GM19372 (cell line): ENCODE measurements around the gene SFN.
"Not testable (repeated sequence)": the region's sequence is repeated elsewhere in the genome, so short reads cannot be mapped to it uniquely, and the experiment has no call there.

ENCODE experiments used
- ATAC-seq: cut with Tn5 transposase; IDR thresholded peaks from one replicate; pipeline ENCODE4 v1.9.1; 2021; ENCODE audit warnings: mild to moderate bottlenecking, low read depth, moderate library complexity; ENCODE audit not compliant: unreplicated experiment

The SFN gene

DNA sequence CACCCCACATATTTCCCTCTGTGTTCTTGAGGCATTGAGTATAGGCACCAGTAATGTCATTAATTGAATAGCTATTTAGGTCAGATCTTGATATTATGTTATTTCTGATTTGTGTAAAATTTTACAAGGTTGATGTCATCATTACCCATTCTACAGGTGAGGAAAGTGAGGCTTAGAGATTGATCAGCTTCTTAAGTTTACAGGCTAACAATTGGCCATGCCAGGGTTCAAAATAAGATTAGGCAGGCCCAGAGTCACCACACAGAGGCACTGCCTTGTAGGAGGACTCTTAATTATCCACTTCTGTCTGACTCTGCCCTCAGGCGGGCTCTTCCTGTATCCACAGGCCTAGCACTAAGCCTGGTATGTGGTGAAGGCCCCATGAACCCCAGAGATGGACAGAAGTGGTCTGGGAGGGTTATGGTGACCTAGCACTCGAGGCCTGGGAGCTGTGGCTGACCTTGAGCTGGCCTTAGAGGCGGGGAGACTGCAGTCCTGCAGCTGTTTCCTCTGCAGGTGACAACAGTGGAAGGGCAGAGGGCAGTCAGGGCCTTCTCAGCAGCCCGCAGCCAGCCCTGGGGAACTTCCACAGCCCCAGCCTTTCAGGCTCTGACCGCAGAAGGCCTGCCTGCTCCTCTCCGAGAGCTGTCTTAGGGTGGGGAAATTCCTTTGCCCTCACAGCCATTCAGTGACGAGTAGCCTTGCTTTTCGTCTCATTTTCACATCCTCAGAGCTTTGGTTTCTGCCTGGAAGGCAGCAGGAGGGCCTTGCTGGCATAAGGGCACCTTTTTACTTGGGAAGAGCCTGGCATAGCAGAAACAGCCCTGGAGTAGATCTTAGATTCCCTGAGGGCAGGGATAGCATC, 24.2 kb upstream of the SFN start:
- peak; percentile 90 for ATAC-seq

DNA sequence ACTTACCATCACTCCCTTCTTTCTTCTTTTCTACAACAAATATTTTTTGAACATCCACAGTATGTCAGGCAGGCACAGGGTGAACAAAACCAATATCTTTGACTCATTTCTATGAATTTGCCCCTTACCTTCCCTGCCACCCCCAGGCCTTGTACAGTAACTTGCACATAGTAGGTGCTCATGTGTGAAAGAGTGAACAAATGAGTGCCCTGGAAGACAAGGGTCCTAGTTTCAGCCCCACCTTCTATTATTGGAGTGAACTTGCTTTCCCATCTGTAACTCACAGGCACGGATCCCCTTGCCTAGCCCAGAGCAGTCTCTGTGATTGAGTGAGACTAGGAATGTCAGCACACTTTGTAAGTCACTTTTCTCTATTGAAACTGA, 23.6 kb upstream of the SFN start:
- peak; percentile 9 for ATAC-seq

DNA sequence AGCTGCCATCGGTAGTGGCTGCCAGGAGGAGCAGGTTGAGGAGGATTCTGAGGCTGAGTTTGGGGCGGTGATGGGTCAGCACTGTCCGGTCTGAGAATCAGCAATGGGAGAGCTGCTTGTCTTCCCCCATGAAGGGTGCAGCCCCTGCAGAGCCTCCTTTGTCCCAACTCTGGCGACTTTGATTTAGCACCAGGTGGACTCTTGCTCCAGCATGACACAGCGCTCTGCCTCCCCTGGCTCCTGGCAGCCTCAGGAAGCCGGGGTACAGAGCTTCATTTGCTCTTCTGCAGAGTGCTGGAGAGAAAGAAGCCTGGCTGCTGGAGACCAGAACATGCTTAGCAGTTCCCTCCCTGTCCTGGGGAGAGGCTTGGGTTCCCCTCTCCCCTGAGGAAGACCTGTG, 23.2 kb upstream of the SFN start:
- no peak for ATAC-seq

DNA sequence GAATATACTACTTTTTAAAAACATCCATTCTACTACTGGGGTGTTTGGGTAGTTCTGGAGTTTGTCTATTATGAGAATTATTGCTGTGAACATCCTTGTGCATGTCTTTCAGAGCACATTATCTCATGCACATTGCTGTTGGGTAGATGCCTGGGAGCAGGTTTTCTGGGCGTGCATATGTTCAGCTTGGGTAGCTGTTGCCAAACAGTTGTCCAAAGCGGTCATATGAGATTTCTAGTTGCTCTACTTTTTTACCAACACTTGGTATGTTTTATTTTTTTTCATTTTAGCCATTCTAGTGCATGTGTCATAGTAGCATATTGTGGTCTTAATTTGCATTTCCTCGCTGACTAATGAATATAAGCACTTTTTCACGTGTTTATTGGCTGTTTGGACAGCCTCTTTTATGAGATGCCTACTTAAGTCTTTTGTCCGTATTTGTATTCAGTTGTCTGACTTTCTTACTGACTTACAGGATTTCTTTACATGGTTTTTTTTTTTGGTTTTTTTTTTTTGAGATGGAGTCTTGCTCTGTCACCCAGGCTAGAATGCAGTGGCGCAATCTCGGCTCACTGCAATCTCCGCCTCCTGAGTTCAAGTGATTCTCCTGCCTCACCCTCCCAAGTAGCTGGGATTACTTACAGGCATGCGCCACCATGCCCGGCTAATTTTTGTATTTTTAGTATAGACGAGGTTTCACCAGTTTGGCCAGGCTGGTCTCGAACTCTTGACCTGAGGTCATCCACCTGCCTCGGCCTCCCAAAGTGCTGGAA, 18.3 kb upstream of the SFN start:
- ATAC-seq: no peak

DNA sequence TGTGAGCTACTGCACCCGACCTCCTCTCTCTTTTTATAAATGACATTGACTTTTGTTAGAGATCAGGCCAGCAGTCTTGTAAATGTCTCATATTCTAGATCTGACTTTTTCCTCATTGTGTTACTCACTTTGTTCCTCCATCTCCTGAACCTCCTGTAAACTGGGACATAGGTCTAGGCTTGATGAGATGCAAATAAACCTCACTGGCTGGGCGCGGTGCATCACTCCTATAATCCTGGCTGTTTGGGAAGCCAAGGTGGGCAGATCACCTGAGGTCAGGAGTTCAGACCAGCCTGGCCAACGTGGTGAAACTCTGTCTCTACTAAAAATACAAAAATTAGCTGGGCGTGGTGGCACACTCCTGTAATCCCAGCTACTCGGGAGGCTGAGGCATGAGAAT, 15.1 kb upstream of the SFN start:
- ATAC-seq: not testable (repeated sequence)

DNA sequence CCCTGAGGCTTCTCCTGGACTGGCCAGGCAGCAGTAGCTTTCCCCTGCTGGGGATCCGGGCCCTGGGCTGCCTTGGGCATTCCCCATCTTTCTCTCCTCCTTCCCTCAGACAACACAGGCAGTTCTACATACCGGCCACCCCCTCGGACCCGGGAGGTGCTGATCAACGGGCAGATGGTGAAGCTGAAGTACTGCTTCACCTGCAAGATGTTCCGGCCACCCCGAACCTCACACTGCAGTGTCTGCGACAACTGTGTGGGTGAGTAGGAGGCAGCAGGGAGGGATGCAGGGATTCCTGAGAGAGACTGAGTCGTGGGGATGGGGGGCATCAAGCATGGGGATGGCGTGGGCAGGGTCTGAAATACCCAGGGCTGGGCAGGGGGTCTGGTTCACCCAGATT, 14.4 kb upstream of the SFN start:
- ATAC-seq: no peak

DNA sequence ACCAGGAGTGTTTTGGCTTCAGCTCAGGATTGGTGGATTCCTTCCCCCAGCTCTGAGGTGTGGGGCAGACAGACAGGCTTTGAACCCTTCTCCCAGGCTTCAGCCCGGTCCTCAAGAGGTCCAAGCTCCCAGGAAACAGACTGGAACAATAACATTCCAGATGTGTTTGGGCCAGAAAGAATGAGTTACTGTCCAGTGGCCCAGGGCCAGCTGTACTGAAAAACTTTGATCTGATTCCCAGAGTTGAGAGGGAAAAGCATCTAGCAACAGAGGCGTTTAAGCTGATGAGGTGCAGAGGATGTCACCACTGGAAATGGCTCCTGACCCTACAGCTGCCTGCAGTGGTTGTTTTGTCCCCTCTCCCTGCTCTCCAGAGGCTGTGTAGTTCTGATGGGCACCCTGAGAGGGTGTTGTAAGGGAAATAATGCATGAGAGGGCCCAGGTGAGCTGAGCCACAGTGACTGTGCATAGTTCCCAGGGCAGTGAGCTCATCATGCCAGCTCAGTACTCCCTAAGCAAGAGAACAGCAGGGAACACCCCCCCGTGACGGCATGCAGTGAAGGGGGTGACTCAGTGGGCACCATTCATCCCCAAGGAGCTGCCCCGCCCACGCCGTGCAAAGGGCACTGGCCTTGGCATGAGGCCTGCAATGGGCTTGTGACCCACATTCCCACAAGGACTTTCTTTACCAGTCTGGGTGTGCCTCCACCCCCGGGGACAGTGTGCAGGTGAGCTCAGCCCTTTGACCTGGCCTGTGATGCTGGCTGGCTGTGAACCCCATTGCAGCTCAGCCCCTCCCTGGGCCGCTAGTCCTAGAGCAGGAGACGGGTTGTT, 13.8 kb upstream of the SFN start:
- ATAC-seq: no peak

DNA sequence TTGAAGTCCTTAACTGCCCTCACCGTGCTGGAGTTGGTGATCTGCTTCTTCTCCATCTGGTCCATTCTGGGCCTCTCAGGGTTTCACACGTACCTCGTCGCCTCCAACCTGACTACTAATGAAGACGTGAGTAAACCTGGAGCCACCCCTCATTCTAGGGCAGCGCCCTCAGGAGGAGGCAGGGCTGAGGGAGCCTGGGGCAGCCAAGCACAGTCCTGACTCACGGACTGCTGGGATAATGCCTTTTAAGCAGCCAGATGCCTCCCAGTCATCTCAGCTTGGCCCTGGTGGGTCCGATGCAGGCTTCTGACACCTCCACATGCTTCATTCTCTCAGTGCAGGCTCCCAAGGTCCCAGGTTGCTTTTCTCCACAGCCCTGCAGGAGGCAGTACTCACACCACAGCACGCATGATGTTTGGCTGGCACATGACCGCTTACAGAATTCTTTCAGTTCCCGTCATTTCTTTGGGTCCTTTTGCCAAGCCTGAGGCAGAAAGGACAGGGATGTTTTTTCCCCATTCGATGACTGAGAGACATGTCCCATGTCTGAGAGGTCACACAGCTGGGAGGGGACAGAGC, 11.8 kb upstream of the SFN start:
- no peak for ATAC-seq

DNA sequence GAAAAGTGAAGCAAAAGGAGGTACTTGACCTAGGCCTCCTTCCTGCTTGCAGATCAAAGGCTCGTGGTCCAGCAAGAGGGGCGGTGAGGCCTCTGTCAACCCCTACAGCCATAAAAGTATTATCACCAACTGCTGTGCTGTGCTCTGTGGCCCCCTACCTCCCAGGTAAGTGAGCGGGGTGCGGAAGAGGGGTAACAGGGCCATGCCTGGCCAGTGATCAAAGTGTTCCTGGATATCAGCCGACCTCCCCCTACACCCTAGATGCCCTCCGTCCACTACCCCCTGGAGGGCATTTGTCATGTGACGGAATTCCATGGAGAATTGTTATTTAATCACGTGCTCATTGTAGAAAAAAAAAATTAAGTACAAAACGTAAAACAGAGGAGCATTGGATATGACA, 10.2 kb upstream of the SFN start:
- ATAC-seq: no peak

DNA sequence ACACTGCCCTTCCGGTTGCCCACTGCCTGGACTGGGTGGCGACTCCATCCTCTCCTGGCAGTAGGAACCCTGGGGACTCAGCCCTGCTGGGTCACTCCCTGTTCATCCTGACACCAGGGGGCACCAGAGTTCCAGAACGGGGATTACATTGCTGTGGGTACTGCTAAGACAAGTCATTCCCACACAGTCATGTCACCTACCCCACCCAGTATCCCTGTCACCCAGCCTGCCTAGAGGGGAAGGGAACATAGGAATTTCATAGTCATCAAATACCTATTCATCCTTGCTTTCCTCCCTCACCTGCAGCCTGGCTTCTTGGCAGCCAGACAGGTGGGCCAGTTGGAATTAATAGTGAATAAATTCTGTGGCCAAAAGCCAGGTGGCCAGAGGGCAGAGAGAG, 9.8 kb upstream of the SFN start:
- ATAC-seq: no peak

DNA sequence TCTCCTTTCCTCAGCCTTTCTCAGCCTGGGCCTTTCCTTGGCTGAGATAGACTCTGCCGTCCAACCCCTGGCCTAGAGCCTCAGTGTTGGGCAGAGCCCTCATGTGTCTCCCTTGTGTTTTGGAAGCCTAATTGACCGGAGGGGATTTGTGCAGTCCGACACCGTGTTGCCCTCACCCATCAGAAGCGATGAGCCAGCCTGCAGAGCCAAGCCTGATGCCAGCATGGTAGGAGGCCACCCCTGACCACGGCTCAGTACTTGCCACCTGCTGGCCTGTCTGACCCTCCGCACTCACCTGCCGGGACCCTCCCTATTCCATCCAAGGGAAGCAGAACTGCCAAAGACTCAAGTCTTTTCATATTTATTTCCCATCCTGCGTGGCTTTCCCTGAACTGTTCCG, 9.3 kb upstream of the SFN start:
- ATAC-seq: no peak

DNA sequence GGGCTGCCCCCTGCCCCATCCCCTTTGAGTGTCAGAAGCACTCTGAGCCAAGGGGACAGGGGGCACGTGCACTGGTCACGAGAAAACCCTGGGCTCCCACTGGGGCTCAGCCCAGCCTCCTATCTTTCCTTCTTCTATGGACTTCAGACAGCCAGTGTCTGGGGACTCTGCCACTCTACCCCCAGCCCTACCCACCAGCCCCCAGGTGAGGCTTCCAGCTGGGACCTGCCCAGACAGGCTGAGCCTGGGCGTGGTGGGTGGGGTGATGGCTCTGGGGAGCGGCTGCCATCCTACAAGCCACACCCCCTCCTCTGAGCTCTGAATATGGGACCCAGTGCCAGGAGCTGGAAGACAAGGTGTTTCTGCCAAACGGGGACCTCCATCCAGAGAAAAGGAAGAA, 8.0 kb upstream of the SFN start:
- no peak for ATAC-seq

DNA sequence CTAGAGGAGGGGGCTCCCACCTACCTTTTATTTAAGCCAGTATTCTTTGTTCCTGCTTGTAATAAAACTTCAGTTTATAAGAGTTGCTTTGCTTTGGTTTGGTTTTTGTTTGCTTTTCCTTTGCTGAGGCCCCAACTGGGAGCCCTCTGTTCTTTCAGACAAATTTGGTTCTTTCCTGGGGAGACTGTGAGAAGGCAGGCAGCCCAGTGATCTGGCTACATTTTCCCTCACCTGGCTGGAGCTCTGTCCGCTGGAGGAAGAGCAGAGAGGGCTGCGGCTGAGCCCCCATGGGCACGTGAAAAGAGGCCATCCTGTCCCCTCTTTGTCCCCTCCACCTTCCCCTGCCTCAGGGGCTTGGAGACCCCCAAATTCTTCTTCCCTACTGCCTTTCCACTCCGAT, 7.3 kb upstream of the SFN start:
- no peak for ATAC-seq

DNA sequence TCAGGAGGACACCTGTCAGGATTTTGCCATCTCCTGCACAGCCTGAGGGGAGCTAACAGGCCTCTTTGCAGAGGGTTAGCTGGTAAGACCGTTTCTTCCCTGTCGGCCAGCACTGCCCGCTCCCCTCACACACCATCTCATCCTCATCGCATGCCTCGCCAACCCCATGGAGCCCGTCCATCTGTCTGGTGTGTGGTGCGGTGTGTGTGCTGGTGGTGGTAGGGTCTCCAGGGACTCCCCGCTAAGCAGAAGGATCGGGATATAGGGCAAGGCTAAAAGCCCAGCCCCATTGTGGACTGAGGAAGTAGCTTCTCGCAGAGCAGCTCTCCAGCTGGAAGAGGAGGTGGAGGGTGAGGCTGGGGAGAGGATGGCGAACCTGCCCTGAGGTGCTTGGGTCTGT, 6.8 kb upstream of the SFN start:
- ATAC-seq: no peak

DNA sequence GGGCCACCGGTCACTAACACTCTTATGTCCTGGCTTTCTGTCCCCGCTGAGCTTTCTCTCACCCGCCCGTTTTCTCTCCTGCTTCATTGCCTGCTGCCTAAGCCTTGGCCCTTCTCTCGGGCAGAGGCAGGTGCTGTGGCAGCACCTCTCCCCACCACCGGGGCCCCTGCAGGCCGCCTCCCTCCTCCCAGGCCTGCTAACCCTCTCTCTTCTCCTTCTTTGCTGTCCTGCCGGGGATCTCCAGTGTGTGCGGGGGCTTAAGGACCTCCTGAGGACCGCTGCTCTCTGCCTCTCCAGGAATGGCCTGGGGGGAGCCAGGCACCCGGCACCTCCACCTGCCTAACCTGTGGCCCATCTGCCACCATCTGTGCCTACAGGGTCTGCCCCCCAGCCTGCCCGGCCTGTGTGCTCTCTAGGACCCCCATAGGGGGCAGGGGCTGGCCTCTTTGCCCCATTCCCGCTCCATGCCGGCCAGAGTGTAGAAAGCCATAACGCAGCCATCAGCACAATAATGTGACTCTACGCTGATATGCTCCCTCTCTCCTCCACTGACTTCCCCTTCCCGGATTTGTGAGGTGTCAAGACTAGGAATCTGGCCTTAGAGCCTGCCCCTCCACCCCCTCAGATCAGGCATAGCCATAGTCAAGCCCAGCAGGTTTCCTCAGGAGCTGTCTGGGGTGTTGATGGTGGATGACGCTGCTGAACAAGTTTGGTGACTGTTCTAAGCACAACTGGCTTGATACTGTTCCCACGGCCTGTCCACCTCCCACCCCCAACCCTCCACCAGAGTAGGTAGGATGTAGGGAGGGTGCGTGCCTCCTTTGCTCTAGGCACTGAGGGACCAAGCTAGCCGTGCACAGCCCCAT, 6.1 kb upstream of the SFN start:
- no peak for ATAC-seq

DNA sequence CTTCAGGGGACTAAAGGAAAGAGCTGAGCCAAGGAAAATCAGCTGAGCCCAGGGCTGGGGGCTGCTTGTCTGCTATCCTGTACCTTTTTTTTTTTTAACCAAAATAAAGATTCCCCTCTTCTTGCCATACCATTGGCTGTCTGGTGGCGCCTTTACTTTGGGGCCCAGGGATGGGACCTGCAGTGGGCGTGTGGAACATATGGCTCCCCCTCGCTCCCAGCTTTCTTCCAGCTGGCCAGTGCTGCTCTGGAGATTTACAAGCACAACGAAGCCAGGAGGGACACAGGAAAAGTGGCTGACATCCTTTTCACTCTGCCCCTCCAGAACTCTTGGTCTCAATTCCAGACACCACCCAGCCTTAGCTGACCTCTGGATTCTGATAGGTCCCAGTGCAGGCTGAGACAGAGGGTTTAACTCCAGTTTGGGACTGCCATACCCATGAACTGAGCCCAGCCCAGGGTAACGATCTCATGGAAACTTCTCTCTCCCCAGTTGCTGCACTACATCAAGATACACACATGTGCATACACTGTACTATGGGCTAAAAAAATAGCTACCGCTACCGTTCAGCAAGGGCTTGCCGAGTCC, 5.4 kb upstream of the SFN start:
- ATAC-seq: no peak

DNA sequence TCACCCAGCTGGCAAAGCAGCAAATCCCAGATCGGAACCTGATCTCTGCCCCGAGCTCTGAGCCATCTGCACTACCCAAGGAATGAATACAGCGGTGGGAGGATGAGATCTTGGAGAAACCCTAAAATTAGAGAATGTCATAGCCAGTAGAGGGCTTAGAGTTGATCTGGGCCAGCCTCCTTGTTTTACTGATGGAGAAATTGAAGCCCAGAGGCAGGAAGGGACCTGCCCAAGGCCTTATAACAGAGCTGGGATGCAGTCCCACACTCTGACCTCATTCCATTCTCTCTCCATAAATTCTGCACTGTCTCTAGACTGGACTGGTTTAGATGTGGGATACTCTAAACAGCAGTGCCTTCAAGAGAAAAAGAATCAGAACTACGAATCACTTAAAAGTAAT, 4.8 kb upstream of the SFN start:
- no peak for ATAC-seq

DNA sequence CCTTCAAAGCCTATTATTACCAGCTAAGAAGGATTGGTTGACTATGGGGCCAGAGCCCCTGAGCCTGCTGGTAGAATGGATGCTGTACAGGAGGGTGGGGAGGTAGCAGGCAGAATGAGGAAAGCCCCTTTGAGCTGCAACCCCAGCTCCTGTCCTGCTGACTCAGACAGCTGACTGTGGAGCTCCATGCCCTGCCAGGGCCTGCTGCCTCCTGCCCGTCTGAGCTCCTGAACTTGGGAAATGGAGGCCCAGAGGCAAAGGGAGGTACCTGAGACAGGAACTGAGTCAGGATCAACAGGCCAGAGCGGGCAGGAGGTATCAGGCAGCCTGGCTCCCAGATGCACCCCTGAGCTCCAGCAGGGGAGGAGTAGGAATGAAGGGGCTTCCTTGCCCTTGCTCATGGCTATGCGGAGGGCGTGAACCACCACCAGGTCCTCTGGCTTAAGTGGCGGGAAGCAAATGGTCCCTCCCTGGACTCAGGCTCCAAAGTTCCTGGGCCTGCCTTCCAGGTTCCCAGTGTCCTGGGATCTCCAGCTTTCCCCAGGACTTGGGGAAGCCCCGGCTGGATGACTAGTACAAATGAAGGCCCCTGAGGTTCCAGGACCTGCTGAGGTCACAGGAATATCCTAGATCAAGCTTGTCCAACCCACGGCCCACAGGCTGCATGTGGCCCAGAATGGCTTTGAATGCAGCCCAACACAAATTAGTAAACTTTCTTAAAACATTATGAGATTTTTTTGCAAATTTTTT, 3.9 kb upstream of the SFN start:
- ATAC-seq: no peak

DNA sequence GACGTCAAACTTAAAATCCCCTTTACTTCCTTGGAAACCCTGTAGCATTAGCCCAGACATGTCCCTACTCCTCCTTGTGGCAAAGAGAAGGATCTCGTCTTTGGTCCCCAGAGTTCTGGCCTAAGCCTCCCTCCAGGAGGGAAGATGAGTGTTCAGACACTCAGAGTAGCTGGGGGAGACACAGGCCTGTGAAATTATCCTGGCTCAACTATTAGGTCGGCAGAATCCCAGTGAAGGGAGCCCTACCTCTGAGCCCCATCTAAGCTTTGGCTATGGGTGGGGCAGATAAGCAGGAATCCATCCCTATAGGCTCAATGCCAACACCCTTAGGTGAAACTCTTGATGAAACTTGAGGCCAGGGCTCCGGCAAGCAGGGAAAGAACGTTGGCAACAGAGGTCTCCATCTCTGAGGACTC, 1.7 kb upstream of the SFN start:
- ATAC-seq: no peak
